Panc1 (cell line): Measurements from ENCODE around the gene LIPH.

Experiments used
- CTCF ChIP-seq: fragments of 450-650 bp; IDR thresholded peaks from 2 replicates; pipeline ENCODE4 v1.5.1; 2017; ENCODE audit warnings: mild to moderate bottlenecking
- POLR2AphosphoS5 ChIP-seq: IDR thresholded peaks from 2 replicates; pipeline ENCODE4 v1.6.1; 2012; ENCODE audit warnings: mild to moderate bottlenecking, low read depth, low read length, moderate library complexity
- REST ChIP-seq, 2 experiments: IDR thresholded peaks; 2 replicates each; pipeline ENCODE4 v1.6.1; 2011 to 2012; ENCODE audit warnings: low read depth in 2 of 2, control low read depth in 1 of 2, low read length in 1 of 2, mild to moderate bottlenecking in 1 of 2, moderate library complexity in 1 of 2; ENCODE audit not compliant: insufficient read depth in 1 of 2
- SIN3A ChIP-seq: IDR thresholded peaks from 2 replicates; pipeline ENCODE4 v1.6.1; 2012; ENCODE audit warnings: low read depth, mild to moderate bottlenecking, low read length, moderate library complexity, borderline replicate concordance; ENCODE audit not compliant: insufficient read depth

GRCh38 chr3:185549651-185550111 is 2.7 kb downstream of the LIPH start:
- TF ChIP-seq CTCF (no peak), SIN3A (no peak), POLR2AphosphoS5 (no peak), REST (IDR thresholded peaks at IDR 0.05; ENCODE audit: insufficient read depth in 1 of 2, low read depth in 2 of 2, low read length in 1 of 2) (no peak)
